Measurements from ENCODE around the gene GUCA2B.

The GUCA2B gene

DNA sequence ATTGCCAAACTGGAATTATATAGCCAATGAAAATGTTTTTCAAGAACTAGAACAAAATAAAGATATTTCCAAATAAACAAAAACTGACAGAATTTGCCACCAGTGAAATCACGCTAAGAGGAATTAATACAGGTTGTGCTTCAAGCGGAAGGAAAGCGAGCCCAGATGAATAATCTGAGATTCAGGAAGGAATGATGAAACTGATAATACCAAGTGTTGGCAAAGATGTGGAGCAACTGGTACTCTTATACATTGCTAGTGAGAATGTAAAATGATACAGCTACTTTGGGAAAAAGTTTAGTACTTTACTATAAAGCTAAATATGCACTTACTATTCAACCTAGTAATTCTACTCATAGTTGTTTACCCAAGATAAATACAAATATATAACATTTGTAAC, 30.8 kb upstream of the GUCA2B start:
- DNase-seq (ENCODE audit: low read depth): no peak
- H3K4me3 ChIP-seq (ENCODE audit: low read depth, low read length): no peak overlapping the region
- TF ChIP-seq, protein P1, sequence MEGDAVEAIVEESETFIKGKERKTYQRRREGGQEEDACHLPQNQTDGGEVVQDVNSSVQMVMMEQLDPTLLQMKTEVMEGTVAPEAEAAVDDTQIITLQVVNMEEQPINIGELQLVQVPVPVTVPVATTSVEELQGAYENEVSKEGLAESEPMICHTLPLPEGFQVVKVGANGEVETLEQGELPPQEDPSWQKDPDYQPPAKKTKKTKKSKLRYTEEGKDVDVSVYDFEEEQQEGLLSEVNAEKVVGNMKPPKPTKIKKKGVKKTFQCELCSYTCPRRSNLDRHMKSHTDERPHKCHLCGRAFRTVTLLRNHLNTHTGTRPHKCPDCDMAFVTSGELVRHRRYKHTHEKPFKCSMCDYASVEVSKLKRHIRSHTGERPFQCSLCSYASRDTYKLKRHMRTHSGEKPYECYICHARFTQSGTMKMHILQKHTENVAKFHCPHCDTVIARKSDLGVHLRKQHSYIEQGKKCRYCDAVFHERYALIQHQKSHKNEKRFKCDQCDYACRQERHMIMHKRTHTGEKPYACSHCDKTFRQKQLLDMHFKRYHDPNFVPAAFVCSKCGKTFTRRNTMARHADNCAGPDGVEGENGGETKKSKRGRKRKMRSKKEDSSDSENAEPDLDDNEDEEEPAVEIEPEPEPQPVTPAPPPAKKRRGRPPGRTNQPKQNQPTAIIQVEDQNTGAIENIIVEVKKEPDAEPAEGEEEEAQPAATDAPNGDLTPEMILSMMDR (conservative IDR thresholded peaks at IDR 0.05; ENCODE audit: low read depth, low read length): no peak

DNA sequence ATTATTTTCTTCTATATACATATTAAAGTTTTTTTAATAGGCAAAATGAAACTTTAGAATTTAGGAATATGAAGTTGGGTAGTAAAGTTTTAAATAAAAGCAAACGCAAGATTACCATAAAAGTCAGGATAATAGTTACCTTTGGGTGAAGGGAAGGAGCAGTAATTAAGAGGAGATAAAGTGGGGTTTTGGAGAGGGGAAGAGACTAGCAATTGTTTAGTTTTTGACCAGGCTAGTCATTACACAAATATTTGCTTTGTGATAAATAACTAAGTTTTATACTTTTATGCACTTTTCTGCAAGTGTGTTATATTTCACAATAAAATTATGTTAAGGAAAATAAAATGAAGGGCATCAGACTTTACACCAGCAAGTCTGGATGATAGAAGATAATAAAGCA, 27.7 kb upstream of the GUCA2B start:
- no peak overlapping the region for H3K4me3 ChIP-seq (ENCODE audit: low read depth, low read length)
- no peak for DNase-seq (ENCODE audit: low read depth)
- TF ChIP-seq, protein P1 (conservative IDR thresholded peaks at IDR 0.05; ENCODE audit: low read depth, low read length): no peak

DNA sequence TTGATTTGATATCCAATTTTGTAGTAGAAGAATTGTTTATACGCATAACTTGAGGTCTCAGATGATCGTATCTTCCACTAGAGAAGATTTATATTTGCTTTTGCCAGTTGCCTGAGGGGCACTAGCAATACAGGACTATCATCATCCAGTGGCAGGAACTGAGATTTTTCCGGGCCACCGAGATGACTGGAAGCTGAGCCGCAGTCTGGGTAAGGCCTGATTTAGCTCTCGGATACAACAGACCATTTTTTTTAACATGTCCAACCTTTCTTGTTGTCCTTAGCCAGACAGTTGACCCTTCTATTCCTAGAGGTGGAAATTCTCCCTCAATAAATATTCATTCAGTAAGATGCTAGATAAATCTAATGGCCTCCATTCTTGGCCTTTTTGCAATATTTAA, 25.4 kb upstream of the GUCA2B start:
- no peak for DNase-seq (ENCODE audit: low read depth)
- no peak overlapping the region for H3K4me3 ChIP-seq (ENCODE audit: low read depth, low read length)
- TF ChIP-seq, protein P1 (conservative IDR thresholded peaks at IDR 0.05; ENCODE audit: low read depth, low read length): no peak

DNA sequence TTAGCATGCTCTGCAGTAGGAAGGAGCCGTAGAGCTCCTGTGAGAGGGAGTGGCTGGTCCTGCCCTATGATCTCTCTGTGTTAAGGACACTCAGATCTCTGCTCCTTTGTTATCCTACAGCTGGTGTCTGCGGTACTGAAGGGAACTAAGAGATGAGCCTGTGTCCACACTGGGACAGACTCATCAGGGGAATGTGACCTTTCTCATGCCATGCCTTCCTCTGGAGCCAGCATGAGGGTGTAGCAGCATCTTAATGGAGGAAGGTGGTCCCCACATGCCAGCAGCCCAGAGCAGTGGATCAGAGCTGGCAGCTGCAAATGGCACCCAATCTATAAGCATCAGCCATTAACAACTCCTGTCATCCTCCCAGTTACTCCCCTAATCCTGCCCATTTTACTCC, 24.7 kb upstream of the GUCA2B start:
- TF ChIP-seq, protein P1 (conservative IDR thresholded peaks at IDR 0.05; ENCODE audit: low read depth, low read length): no peak
- no peak for DNase-seq (ENCODE audit: low read depth)
- H3K4me3 ChIP-seq (ENCODE audit: low read depth, low read length): no peak overlapping the region

DNA sequence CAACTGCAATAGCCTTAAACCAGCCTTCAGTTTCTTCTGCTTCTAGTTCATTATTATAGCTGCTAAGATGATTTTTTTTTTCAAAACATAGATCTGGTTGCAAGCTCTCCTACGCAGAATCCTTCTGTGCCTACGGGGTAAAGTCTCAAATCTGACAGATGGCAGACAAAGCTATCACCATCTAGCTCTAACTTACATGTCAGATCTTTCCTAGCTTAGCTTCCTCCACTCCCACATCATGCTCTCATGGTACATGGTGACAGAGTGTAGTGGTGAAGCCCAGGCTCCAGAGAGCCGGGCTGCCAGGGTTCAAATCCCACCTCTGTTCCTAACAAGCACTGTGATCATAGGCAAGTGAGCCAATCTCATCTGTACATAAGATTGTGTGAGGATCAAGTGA, 24.2 kb upstream of the GUCA2B start:
- no peak overlapping the region for H3K4me3 ChIP-seq (ENCODE audit: low read depth, low read length)
- DNase-seq (ENCODE audit: low read depth): no peak
- TF ChIP-seq, protein P1 (conservative IDR thresholded peaks at IDR 0.05; ENCODE audit: low read depth, low read length): no peak

DNA sequence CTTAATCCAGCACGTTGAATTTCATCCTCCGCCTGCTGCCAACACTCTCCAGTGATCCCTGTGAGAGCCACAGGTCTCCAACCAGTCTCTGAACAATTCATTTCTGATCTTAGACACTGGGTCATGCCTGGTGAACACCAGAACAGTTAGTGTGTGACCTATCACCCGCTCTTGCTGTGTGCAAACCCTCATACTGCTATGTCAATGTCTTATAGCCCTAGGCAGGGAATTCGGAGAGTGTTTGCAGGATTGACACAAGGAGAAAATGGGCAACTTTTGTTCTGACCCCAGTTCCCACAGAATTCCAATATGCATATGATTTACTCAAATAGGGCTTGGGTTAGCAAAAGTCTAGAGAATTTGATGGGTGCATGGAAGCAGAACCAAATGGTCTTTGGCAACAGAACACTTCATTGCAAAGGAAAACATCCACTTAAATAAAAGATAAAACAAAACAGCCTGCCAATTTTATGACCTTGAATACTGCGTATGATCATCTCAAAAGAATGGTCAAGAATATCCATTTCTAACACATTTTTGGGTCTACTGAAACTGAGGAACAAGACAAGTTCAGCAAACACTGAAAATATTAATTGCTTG, 23.0 kb upstream of the GUCA2B start:
- DNase-seq (ENCODE audit: low read depth): no peak
- TF ChIP-seq, protein P1 (conservative IDR thresholded peaks at IDR 0.05; ENCODE audit: low read depth, low read length): no peak
- no peak overlapping the region for H3K4me3 ChIP-seq (ENCODE audit: low read depth, low read length)

DNA sequence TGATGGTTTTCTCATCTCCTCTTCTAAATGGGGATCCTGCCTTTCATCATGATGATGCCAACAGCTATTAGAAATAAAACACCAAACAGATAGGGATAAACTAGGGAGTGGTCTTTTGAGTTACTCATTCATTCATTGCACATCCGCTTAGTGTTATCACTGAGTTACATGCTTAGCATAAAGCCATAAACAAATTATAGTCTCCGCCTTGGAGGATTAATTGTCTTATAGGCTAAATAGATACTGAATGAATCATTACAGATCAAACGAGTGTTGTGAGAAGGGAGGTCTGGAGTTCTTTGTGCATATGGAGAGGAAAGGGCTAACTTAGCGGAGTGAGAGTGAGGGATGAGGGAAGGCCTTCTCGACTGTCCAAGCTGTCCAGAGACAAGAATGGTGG, 19.8 kb upstream of the GUCA2B start:
- no peak overlapping the region for H3K4me3 ChIP-seq (ENCODE audit: low read depth, low read length)
- TF ChIP-seq, protein P1 (conservative IDR thresholded peaks at IDR 0.05; ENCODE audit: low read depth, low read length): no peak
- no peak for DNase-seq (ENCODE audit: low read depth)
